Right lobe of liver (tissue), 6 donors: ENCODE data around the gene SRCIN1. TPM values are rescaled to one million over a fixed set of nuclear protein-coding genes. Genes with fewer than 3 reads are reported as not detected.

Experiments
- ATAC-seq, 4 donors: fragments of 200-7000 bp; cut with Tn5 transposase; one replicate each; pipeline ENCODE4 v1.9.1; 2020; ENCODE audit warnings: mild to moderate bottlenecking in 4 of 4, moderate library complexity in 4 of 4
- DNase-seq, 3 donors: peaks; one replicate each; pipeline ENCODE4 v3.0.0-alpha.2; 2020
- H3K27ac ChIP-seq, 3 donors: fragments of 200-600 bp; one replicate each; pipeline ENCODE4 v1.8.0; 2022
- H3K27me3 ChIP-seq, 2 donors: fragments of 200-600 bp; one replicate each; pipeline ENCODE4 v1.8.0; 2022
- H3K36me3 ChIP-seq, 4 donors: fragments of 200-600 bp; sonication (generic) in 1 of 4; one replicate each; pipeline versions ENCODE4 v1.5.1 to v1.8.0; 2017 to 2022; ENCODE audit warnings: control low read depth in 1 of 4
- H3K4me1 ChIP-seq, 4 donors: fragments of 200-600 bp; sonication (generic) in 1 of 4; one replicate each; pipeline versions ENCODE4 v1.5.1 to v1.8.0; 2017 to 2022; ENCODE audit warnings: control low read depth in 1 of 4
- H3K4me3 ChIP-seq, 3 donors: fragments of 200-600 bp; one replicate each; pipeline ENCODE4 v1.8.0; 2022
- H3K9me3 ChIP-seq, 4 donors: fragments of 200-600 bp; sonication (generic) in 1 of 4; one replicate each; pipeline versions ENCODE4 v1.5.1 to v1.8.0; 2017 to 2022; ENCODE audit warnings: control low read depth in 1 of 4
- POLR2A ChIP-seq: fragments of 450-650 bp; IDR thresholded peaks from one replicate; pipeline ENCODE4 v1.6.1; 2017; ENCODE audit warnings: antibody characterized with exemption, mild to moderate bottlenecking
- WGBS: methylation state at CpG from one replicate; pipeline ENCODE4 v1.1.6; 2018; ENCODE audit warnings: low coverage, low lambda C conversion rate; ENCODE audit not compliant: insufficient coverage; ENCODE audit errors: missing lambda C conversion rate; 5-methylcytosine and 5-hydroxymethylcytosine counted together
- intact Hi-C, 2 donors: fragments of 100-400 bp; cut with DNase I; formaldehyde crosslinking; loops; one replicate each; pipeline versions ENCODE4 v1.11.2 to v1.14.1; 2022
- total RNA-seq, 6 experiments: library from RNA; depleted of rRNA in 2 of 6; stranded (reverse); fragments of >200 nt in 2 of 6; fragmentation: NEBNext Ultra II Directional in 3 of 6; extraction: Animal tissue kit (Norgen Biotek cat#: 25700) in 3 of 6; gene quantifications; one replicate each; pipeline versions ENCODE4 v1.1.0 to v1.2.4, GENCODE V29; 2016 to 2023
- TF ChIP-seq, protein P1 (sequence below), 4 donors: fragments of 200-600 bp in 3 of 4; fragments of 450-650 bp in 1 of 4; IDR thresholded peaks; one replicate each; pipeline versions ENCODE4 v1.5.1 to v1.8.0; 2016 to 2022; ENCODE audit warnings: antibody characterized with exemption in 4 of 4, mild to moderate bottlenecking in 2 of 4
- donor health status: DM: no; HTN: yes; CAD: no.
- donor health status: DM: no; HTN: no; CAD: no.
- donor health status: DM: no; HTN: no; CAD: no.
- donor health status: DM: no; HTN: yes; CAD: no.
- donor health status: DM: no; HTN: yes; CAD: no.

Gene SRCIN1
- total RNA-seq, 6 experiments from 2014 or later: 5.6 to 17.6 (median 11.5) TPM

DNA sequence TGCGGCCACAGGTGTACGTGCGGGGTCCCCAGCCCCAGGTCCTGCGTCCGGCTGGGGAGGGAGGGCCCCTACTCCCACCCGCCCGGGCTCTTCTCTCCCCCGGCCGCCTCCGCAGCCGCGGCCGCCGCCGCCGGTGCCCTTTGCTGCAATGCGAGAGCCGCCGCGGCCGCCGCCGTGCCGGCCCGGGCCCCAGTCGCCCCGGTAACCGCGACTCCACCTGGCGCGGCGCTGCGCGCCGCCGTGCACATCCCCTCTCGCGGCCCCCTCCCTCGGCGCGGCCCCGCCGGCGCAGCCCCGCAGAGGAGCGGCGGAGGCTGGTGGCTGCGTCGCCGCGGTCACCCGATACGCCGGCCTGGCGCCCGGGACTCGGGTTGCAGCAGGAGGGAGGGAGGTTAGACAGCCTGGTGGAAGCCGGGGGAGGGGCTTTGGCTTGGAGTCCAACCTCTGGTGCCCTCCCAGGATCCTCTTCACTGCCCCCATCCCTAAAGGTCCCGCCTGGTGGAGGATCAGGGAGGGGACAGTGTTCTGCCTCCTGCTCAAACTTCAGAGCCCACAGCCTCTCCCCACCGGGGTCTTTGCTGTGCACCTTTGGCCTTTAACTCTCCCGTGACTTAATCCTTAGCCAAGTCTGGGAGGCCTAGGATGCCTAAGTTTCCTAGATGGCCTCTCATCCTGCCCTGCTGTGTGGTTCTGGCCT lies 32.9 kb downstream of the SRCIN1 start:
- Histone ChIP-seq H3K27ac (no peak overlapping the region), H3K4me1 (peaks cover 0 to 4% (median 0%) of the 10 kb centered on the region in 4 donors), H3K4me3 (peak overlapping the region in 1 of 3 donors; percentile 24), H3K9me3 (no peaks in the 10 kb centered on the region), H3K27me3 (no peaks in the 10 kb centered on the region), H3K36me3 (no peaks in the 10 kb centered on the region)
- DNase-seq (no peak), ATAC-seq (peak in 1 of 4 donors; percentile 15)
- TF ChIP-seq, protein P1, sequence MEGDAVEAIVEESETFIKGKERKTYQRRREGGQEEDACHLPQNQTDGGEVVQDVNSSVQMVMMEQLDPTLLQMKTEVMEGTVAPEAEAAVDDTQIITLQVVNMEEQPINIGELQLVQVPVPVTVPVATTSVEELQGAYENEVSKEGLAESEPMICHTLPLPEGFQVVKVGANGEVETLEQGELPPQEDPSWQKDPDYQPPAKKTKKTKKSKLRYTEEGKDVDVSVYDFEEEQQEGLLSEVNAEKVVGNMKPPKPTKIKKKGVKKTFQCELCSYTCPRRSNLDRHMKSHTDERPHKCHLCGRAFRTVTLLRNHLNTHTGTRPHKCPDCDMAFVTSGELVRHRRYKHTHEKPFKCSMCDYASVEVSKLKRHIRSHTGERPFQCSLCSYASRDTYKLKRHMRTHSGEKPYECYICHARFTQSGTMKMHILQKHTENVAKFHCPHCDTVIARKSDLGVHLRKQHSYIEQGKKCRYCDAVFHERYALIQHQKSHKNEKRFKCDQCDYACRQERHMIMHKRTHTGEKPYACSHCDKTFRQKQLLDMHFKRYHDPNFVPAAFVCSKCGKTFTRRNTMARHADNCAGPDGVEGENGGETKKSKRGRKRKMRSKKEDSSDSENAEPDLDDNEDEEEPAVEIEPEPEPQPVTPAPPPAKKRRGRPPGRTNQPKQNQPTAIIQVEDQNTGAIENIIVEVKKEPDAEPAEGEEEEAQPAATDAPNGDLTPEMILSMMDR (IDR thresholded peaks at IDR 0.05): no peak
- TF ChIP-seq POLR2A: no peak
- intact Hi-C loops: no loop called here
- 17% methylated on average over 1 of the region's 61 CpGs for WGBS

DNA sequence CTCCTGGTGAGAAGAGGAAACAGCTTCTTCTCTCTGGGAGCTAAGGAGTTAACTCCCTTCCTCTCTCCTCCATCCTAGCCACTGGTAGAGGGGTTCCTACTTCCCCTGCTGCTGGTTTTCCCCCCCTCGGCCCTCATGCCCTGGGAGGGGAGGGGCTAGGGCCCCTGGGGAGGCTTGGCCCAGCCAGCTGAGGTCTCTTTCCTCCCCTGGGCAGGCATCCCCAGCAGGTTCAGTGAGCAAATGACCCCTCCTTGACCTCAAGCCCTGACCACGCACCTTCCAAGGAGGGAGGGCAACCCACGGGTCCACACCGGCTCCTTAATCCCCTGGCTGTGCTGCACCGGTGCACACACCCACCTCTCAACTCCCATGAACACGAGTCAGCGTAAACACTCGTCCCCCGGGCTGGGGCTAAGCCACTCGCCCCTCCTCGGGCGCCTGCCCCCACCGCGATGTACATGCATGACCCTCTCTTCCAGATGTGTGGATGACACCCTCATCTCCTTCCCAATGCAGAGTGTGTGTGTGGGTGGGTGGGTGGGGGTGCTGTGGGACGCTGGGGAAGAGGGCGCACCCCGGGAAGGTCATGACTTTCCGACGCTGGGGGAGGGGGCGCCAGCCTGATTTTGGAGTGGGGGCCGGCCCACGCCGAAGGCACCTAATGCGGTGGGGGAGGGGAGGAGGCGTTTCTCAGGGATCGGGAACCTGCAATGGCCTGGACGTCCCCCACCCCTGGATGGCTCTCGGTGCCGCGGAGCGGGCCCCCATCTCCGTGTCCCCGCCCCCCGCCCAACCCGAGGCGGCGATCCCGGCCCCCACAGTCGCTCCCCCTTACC lies 33.7 kb downstream of the SRCIN1 start:
- no peak for TF ChIP-seq POLR2A
- TF ChIP-seq, protein P1 (IDR thresholded peaks at IDR 0.05): no peak
- Histone ChIP-seq H3K36me3 (no peaks in the 10 kb centered on the region), H3K27ac (no peak overlapping the region), H3K4me1 (peaks cover 0 to 4% (median 0%) of the 10 kb centered on the region in 4 donors), H3K27me3 (no peaks in the 10 kb centered on the region), H3K4me3 (no peak overlapping the region), H3K9me3 (no peaks in the 10 kb centered on the region)
- intact Hi-C loops: no loop called here
- ATAC-seq (no peak), DNase-seq (no peak)
- WGBS: 28% methylated on average over 4 of the region's 39 CpGs

DNA sequence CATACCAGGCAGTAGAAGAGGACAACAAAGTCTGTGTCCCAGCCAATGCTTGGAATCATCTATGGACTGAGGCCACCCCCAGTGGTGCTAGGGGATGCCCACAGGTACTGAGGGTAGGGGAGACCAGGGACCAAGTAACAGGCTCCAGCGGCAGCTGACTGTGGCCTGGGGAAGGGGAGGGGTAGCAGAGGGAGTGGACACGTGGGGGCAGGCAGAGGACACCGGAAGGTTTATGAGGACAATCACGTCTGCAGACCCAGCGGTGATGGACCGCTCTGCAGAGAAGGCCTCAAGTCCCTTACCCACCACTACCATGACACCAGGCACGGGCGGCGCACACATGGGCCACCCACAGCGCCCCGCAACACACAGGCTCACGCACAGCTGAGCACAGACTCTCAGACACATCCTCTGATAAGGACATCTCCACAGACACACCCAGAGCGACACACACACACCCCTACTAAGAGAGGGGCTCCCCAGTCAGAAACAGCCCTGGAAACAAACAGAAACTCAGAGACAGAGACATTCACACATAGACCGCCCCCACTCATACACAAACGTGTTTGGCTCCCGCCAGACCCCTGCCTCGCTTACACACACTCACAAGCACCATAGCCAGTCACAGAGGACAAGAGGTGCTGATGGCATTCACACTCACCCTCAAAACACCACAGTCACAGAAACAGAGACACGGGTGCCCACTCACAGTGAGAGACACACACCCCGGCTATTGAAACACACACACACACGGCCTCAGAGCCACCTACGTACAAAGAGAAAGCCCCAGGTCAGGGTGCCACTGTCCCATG lies 35.8 kb downstream of the SRCIN1 start:
- Histone ChIP-seq H3K27me3 (no peaks in the 10 kb centered on the region), H3K4me3 (no peak overlapping the region), H3K27ac (no peak overlapping the region), H3K4me1 (peaks cover 0 to 4% (median 0%) of the 10 kb centered on the region in 4 donors), H3K36me3 (no peaks in the 10 kb centered on the region), H3K9me3 (no peaks in the 10 kb centered on the region)
- 67% methylated on average over 1 of the region's 21 CpGs for WGBS
- no peak for DNase-seq
- TF ChIP-seq, protein P1 (IDR thresholded peaks at IDR 0.05): no peak
- TF ChIP-seq POLR2A: no peak
- intact Hi-C loops: no loop called here
- no peak for ATAC-seq

DNA sequence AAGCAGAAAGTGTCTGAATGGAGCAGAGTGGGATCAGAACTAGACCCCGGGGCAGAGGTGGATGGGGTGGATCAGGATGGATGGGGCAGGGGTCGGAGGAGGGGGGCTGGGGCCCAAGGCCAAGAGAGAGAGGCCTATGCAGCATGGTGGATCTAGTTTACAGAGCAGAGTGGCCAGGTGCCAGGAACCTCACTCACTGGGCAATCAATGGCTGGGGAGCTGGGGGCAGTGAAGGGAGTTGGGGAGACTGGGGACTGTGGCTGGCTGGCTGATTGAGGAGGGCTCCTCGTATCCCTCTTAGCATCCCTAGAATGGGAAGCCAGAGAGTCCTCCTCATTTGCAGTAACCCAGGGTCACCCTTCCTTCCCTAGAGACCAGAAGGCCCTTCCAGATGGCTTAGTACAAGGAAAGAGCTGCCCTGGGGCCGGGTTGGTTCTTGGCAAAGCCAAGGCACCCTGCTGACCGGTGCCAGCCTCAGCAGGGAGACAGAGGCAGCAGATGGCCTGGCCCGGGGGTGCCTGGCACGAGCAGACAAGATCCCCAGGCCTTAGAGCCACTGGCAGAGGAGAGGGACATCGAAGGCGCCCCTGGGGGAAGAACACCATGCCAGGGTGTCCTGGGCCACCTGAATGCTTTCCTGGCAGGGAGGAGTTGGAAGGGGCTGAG lies 36.8 kb downstream of the SRCIN1 start:
- intact Hi-C loops: no loop called here
- 73% methylated on average over 2 of the region's 9 CpGs for WGBS
- no peak for TF ChIP-seq POLR2A
- H3K9me3 ChIP-seq: no peaks in the 10 kb centered on the region
- no peak for ATAC-seq
- no peak overlapping the region for H3K27ac ChIP-seq
- H3K27me3 ChIP-seq: no peaks in the 10 kb centered on the region
- DNase-seq: no peak
- H3K36me3 ChIP-seq: no peaks in the 10 kb centered on the region
- H3K4me3 ChIP-seq: no peak overlapping the region
- peaks cover 0 to 4% (median 0%) of the 10 kb centered on the region in 4 donors for H3K4me1 ChIP-seq
